BLaER1 treated with 17β-estradiol and CSF1 and Interleukin-3, amounts not matched to agents 10 nM and 100 nM (cell line): ENCODE measurements around the gene NHLRC2.

ENCODE experiments used
- H3K27ac ChIP-seq, 11 experiments: shearing (Covaris generic); formaldehyde crosslinking; 2 replicates each; pipeline ENCODE4 v1.8.1; 2022
- H3K27me3 ChIP-seq, 11 experiments: shearing (Covaris generic); formaldehyde crosslinking; 2 replicates each; pipeline ENCODE4 v1.8.1; 2022
- H3K36me3 ChIP-seq, 11 experiments: shearing (Covaris generic); formaldehyde crosslinking; 2 replicates each; pipeline ENCODE4 v1.8.1; 2022
- H3K4me1 ChIP-seq, 10 experiments: shearing (Covaris generic); formaldehyde crosslinking; 2 replicates each; pipeline ENCODE4 v1.8.1; 2022
- H3K4me2 ChIP-seq, 11 experiments: shearing (Covaris generic); formaldehyde crosslinking; 2 replicates each; pipeline ENCODE4 v1.8.1; 2022
- H3K4me3 ChIP-seq, 10 experiments: shearing (Covaris generic); formaldehyde crosslinking; 2 replicates each; pipeline ENCODE4 v1.8.1; 2022
- H3K9ac ChIP-seq, 11 experiments: shearing (Covaris generic); formaldehyde crosslinking; 2 replicates each; pipeline ENCODE4 v1.8.1; 2022
- H3K9me3 ChIP-seq, 11 experiments: shearing (Covaris generic); formaldehyde crosslinking; replicated peaks in 1 of 11; 2 replicates each; pipeline ENCODE4 v1.8.1; 2022
- H4K20me1 ChIP-seq, 11 experiments: shearing (Covaris generic); formaldehyde crosslinking; 2 replicates each; pipeline ENCODE4 v1.8.1; 2022
- Cebpa-rat ChIP-seq, 11 experiments: shearing (Covaris generic); IDR thresholded peaks; 2 replicates each; pipeline ENCODE4 v1.8.1; 2022

NHLRC2 gene

GRCh38 chr10:113920875-113921274, 66.4 kb downstream of the NHLRC2 start:
- H3K27ac ChIP-seq: no peak overlapping the region
- peaks cover 16 to 24% (median 20%) of the 10 kb centered on the region in 11 experiments for H3K9me3 ChIP-seq
- no peak for TF ChIP-seq Cebpa-rat (IDR thresholded peaks at IDR 0.05)
- peak overlapping the region in 2 of 11 experiments; percentile 7 to 19; a peak in 1 of 22 replicates for H3K4me2 ChIP-seq
- no peaks in the 10 kb centered on the region for H3K27me3 ChIP-seq
- H3K4me3 ChIP-seq: no peak overlapping the region
- H4K20me1 ChIP-seq: no peaks in the 10 kb centered on the region
- H3K36me3 ChIP-seq: peaks cover 0 to 10% (median 0%) of the 10 kb centered on the region in 11 experiments; a peak in 8 of 22 replicates
- no peak overlapping the region for H3K9ac ChIP-seq
- H3K4me1 ChIP-seq: peaks cover 0 to 17% (median 0%) of the 10 kb centered on the region in 10 experiments; a peak in 5 of 20 replicates

- peaks cover 22 to 33% (median 28%) of the 10 kb centered on the region in 11 experiments for H3K9me3 ChIP-seq
- no peaks in the 10 kb centered on the region for H3K27me3 ChIP-seq
- peaks cover 0 to 10% (median 0%) of the 10 kb centered on the region in 11 experiments; a peak in 8 of 22 replicates for H3K36me3 ChIP-seq
- no peak overlapping the region for H3K4me3 ChIP-seq
- peak overlapping the region in 2 of 11 experiments; percentile 19 to 30; a peak in 3 of 22 replicates for H3K4me2 ChIP-seq
- H3K27ac ChIP-seq: no peak overlapping the region
- peaks cover 0 to 17% (median 0%) of the 10 kb centered on the region in 10 experiments; a peak in 5 of 20 replicates for H3K4me1 ChIP-seq
- TF ChIP-seq Cebpa-rat (IDR thresholded peaks at IDR 0.05): no peak
- no peaks in the 10 kb centered on the region for H4K20me1 ChIP-seq
- no peak overlapping the region for H3K9ac ChIP-seq
Observed at GRCh38 chr10:113921561-113922370, 67.3 kb downstream of the NHLRC2 start.

GRCh38 chr10:113922787-113923570, 68.5 kb downstream of the NHLRC2 start:
- Histone ChIP-seq H3K9me3 (peaks cover 22 to 41% (median 29%) of the 10 kb centered on the region in 11 experiments), H3K4me3 (no peak overlapping the region), H3K27me3 (no peaks in the 10 kb centered on the region), H3K27ac (no peak overlapping the region), H4K20me1 (no peaks in the 10 kb centered on the region), H3K9ac (no peak overlapping the region), H3K4me2 (no peak overlapping the region), H3K36me3 (peaks cover 0 to 3% (median 0%) of the 10 kb centered on the region in 11 experiments; a peak in 7 of 22 replicates), H3K4me1 (peaks cover 0 to 17% (median 0%) of the 10 kb centered on the region in 10 experiments; a peak in 5 of 20 replicates)
- TF ChIP-seq Cebpa-rat (IDR thresholded peaks at IDR 0.05): no peak

DNA sequence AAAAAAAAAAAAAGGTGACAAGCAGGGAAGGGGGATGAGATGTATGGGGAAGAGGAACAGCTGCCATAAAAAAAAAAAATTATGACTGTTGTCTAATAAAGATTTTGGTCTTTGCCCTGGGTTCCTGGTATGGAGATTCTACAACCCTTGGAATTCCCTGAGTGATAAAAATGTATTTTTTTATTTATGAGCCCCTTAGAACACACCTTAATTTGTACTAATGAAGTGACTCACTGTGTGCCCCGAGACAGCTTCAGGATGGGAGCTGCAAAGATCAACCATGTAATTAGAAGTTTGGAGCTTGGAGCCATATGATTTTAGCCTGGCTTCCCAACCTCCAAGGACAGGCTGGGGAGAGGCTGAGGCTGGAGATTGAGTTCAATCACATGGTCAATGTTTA, 69.7 kb downstream of the NHLRC2 start:
- no peak overlapping the region for H3K4me3 ChIP-seq
- no peaks in the 10 kb centered on the region for H3K27me3 ChIP-seq
- no peaks in the 10 kb centered on the region for H4K20me1 ChIP-seq
- peaks cover 22 to 41% (median 29%) of the 10 kb centered on the region in 11 experiments for H3K9me3 ChIP-seq
- H3K36me3 ChIP-seq: no peaks in the 10 kb centered on the region; a peak in 1 of 22 replicates
- no peak overlapping the region for H3K9ac ChIP-seq
- H3K4me1 ChIP-seq: peaks cover 2 to 28% (median 5%) of the 10 kb centered on the region in 10 experiments; a peak in 19 of 20 replicates
- TF ChIP-seq Cebpa-rat (IDR thresholded peaks at IDR 0.05): no peak
- no peak overlapping the region for H3K4me2 ChIP-seq
- H3K27ac ChIP-seq: no peak overlapping the region

- H3K27ac ChIP-seq: no peak overlapping the region
- no peaks in the 10 kb centered on the region for H3K27me3 ChIP-seq
- H3K4me1 ChIP-seq: peaks cover 7 to 32% (median 10%) of the 10 kb centered on the region in 10 experiments
- H4K20me1 ChIP-seq: no peaks in the 10 kb centered on the region
- no peaks in the 10 kb centered on the region; a peak in 1 of 22 replicates for H3K36me3 ChIP-seq
- no peak overlapping the region for H3K4me2 ChIP-seq
- no peak for TF ChIP-seq Cebpa-rat (IDR thresholded peaks at IDR 0.05)
- H3K9me3 ChIP-seq: peaks cover 22 to 41% (median 29%) of the 10 kb centered on the region in 11 experiments
- H3K9ac ChIP-seq: no peak overlapping the region
- H3K4me3 ChIP-seq: no peak overlapping the region
Observed at GRCh38 chr10:113924664-113925063, 70.2 kb downstream of the NHLRC2 start.

DNA sequence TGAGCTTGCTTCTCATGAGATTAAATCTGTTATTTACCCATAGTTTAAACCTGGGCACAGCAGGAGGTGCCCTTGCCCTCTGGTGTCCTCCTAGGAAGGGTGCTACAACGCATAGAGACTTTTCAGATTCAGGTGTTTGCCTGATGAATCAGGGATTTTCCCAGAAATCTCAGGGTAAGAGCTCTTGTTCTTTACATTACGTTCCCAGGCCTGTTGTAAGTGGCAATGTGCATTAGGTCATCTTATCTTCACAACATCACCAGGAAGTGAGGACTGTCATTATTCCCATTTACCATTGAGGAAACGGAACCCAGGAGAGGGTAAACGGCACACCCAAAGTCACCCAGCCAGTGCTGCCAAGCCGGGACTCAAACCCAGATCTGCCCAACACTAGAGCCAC, 73.0 kb downstream of the NHLRC2 start:
- no peak for TF ChIP-seq Cebpa-rat (IDR thresholded peaks at IDR 0.05)
- H4K20me1 ChIP-seq: no peaks in the 10 kb centered on the region
- H3K4me2 ChIP-seq: no peak overlapping the region
- H3K27ac ChIP-seq: no peak overlapping the region
- H3K36me3 ChIP-seq: no peaks in the 10 kb centered on the region; a peak in 1 of 22 replicates
- H3K4me1 ChIP-seq: peaks cover 10 to 26% (median 13%) of the 10 kb centered on the region in 10 experiments
- no peaks in the 10 kb centered on the region for H3K27me3 ChIP-seq
- no peak overlapping the region for H3K4me3 ChIP-seq
- H3K9ac ChIP-seq: no peak overlapping the region
- H3K9me3 ChIP-seq: peaks cover 22 to 41% (median 29%) of the 10 kb centered on the region in 11 experiments

- TF ChIP-seq Cebpa-rat (IDR thresholded peaks at IDR 0.05): no peak
- Histone ChIP-seq H3K27me3 (no peaks in the 10 kb centered on the region), H3K36me3 (no peaks in the 10 kb centered on the region; a peak in 1 of 22 replicates), H3K9me3 (peaks cover 22 to 37% (median 28%) of the 10 kb centered on the region in 11 experiments), H4K20me1 (no peaks in the 10 kb centered on the region), H3K27ac (no peak overlapping the region), H3K9ac (no peak overlapping the region), H3K4me2 (peak overlapping the region; percentile 54 to 91 (median 71); a peak in 21 of 22 replicates), H3K4me3 (no peak overlapping the region), H3K4me1 (peaks cover 10 to 25% (median 13%) of the 10 kb centered on the region in 10 experiments)
Observed at GRCh38 chr10:113928830-113929229, 74.4 kb downstream of the NHLRC2 start.

DNA sequence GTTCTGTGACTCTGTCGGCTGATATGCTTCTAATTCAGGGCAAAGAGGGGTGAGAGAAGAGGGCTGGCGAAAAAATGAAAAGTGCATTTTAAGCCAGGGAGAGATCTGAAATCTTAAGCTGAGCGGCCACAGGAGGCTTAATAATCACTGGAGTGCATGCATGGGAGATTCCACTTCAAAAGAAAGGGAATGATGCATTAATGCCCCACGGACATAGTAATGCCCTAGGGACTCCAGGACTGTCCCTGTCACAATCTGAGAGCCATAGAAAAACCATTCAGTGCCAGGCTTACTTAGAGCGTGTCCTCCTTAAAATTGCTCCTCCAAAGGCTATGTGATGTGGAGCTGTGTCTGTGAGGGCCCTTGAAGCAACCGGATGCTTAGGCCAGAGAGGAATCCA, 75.1 kb downstream of the NHLRC2 start:
- Histone ChIP-seq H3K9me3 (peaks cover 16 to 30% (median 21%) of the 10 kb centered on the region in 11 experiments), H3K4me1 (peaks cover 10 to 25% (median 13%) of the 10 kb centered on the region in 10 experiments), H3K27ac (peak overlapping the region in 2 of 11 experiments; percentile 12 to 20; a peak in 3 of 22 replicates), H3K4me3 (peak overlapping the region in 1 of 10 experiments; percentile 31; a peak in 2 of 20 replicates), H3K27me3 (no peaks in the 10 kb centered on the region), H3K4me2 (peak overlapping the region; percentile 54 to 91 (median 71)), H4K20me1 (no peaks in the 10 kb centered on the region), H3K9ac (peak overlapping the region in 2 of 11 experiments; percentile 35 to 45; a peak in 5 of 22 replicates), H3K36me3 (no peaks in the 10 kb centered on the region; a peak in 1 of 22 replicates)
- no peak for TF ChIP-seq Cebpa-rat (IDR thresholded peaks at IDR 0.05)
